Neural crest cell (in vitro differentiated cells): Measurements from ENCODE around the gene ALDH1A3. TPM values are rescaled to one million over a fixed set of nuclear protein-coding genes. Genes with fewer than 3 reads are reported as not detected.

Source experiments
- DNase-seq: peaks from one replicate; pipeline ENCODE4 v3.0.0; 2021; ENCODE audit warnings: low read depth, mixed read lengths, low spot score
- H3K27ac Mint-ChIP-seq: one replicate; pipeline ENCODE4 v1.8.0; 2021; ENCODE audit warnings: mild to moderate bottlenecking, mixed read lengths; ENCODE audit not compliant: unreplicated experiment
- H3K27me3 Mint-ChIP-seq: 2 replicates; pipeline ENCODE4 v1.8.0; 2021; ENCODE audit warnings: low read depth, mild to moderate bottlenecking, mixed read lengths
- H3K36me3 Mint-ChIP-seq: 2 replicates; pipeline ENCODE4 v1.8.0; 2021; ENCODE audit warnings: low read depth, mild to moderate bottlenecking, mixed read lengths
- H3K4me1 Mint-ChIP-seq: 2 replicates; pipeline ENCODE4 v1.8.0; 2021; ENCODE audit warnings: mixed read lengths
- H3K4me3 Mint-ChIP-seq: one replicate; pipeline ENCODE4 v1.8.0; 2021; ENCODE audit warnings: mild to moderate bottlenecking, mixed read lengths
- H3K9me3 Mint-ChIP-seq: 2 replicates; pipeline ENCODE4 v1.8.0; 2021; ENCODE audit warnings: mixed read lengths
- CTCF ChIP-seq: fragments of 200-600 bp; sonication (generic); conservative IDR thresholded peaks from 2 replicates; pipeline ENCODE4 v1.5.0; 2021; ENCODE audit warnings: antibody characterized with exemption, mild to moderate bottlenecking
- total RNA-seq: library from RNA; stranded (reverse); gene quantifications from 2 replicates; pipeline ENCODE4 v1.2.1, GENCODE V29; 2021

The ALDH1A3 gene
- total RNA-seq, 1 donor from 2014 or later: 8.0 TPM

- H3K4me1 Mint-ChIP-seq: peaks cover 24% of the 10 kb centered on the region
- H3K27ac Mint-ChIP-seq: no peak overlapping the region
- no peak for TF ChIP-seq CTCF
- no peaks in the 10 kb centered on the region for H3K9me3 Mint-ChIP-seq
- H3K4me3 Mint-ChIP-seq: no peak overlapping the region
- no peak for DNase-seq
- H3K36me3 Mint-ChIP-seq: peaks cover 4% of the 10 kb centered on the region
- H3K27me3 Mint-ChIP-seq: peaks cover 5% of the 10 kb centered on the region
Measured at GRCh38 chr15:100901702-100902435, 22.2 kb downstream of the ALDH1A3 start.

DNA sequence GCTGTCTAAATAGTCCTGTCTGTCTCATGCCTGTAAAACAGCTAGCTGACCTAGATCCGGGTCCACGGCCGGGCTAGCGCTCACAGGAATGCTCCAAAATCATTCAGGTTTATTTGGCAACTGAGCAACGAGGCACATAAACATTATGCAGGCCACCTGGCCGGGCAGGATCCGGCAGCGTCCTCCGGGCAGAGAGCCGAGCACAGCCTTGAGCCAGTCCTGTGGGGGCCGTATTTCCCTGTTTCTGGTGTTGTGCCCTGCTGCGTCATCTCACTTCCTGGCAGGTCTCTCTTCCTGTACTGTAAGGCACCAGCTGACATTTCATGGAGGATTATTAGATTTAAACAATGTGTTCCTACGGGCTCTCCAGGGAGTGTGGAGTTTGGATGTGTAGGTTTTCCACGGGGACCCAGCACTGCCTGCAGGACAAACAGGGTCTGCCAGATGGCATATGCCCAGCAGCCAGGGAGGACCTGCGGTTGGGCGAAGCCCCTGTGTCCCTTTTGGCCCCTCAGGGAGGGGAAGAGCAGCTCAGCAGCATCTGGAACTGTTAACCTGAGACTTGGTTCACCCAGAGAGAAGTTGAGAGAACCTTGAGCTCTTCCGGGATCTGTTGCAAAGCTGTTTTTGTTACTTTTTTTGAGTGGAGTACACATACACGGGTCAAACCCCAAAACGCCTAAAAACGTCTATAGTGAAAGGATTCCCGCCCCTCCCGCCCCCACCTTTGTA lies 23.0 kb downstream of the ALDH1A3 start:
- no peaks in the 10 kb centered on the region for H3K9me3 Mint-ChIP-seq
- H3K27ac Mint-ChIP-seq: no peak overlapping the region
- H3K4me3 Mint-ChIP-seq: no peak overlapping the region
- no peak for DNase-seq
- TF ChIP-seq CTCF: no peak
- H3K4me1 Mint-ChIP-seq: peaks cover 24% of the 10 kb centered on the region
- H3K36me3 Mint-ChIP-seq: peaks cover 4% of the 10 kb centered on the region
- peaks cover 3% of the 10 kb centered on the region for H3K27me3 Mint-ChIP-seq

DNA sequence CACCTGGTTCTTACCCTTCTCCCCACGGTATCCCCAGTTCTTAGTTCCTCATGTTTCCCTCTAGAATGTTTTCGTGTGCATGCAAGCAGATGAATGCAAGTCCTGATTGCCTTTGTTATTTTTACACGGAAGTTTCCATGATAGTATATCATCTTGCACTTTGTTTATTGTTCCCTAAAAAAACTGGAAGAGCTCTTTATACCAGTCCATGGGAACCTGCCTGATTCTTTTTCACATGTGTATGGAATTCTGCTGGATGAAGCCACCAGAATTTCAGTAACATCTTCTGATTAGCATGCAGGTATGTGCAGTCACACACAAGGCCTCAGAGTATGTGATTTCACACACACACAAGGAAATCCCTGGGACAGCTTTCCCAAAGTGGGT lies 23.5 kb downstream of the ALDH1A3 start:
- TF ChIP-seq CTCF: no peak
- Mint-ChIP-seq H3K4me1 (peaks cover 24% of the 10 kb centered on the region), H3K27me3 (peaks cover 3% of the 10 kb centered on the region), H3K27ac (no peak overlapping the region), H3K9me3 (no peaks in the 10 kb centered on the region), H3K4me3 (no peak overlapping the region), H3K36me3 (peaks cover 4% of the 10 kb centered on the region)
- no peak for DNase-seq

GRCh38 chr15:100905850-100906249 lies 26.2 kb downstream of the ALDH1A3 start:
- DNase-seq: no peak
- Mint-ChIP-seq H3K27me3 (no peaks in the 10 kb centered on the region), H3K4me3 (no peak overlapping the region), H3K9me3 (no peaks in the 10 kb centered on the region), H3K4me1 (peaks cover 13% of the 10 kb centered on the region), H3K27ac (no peak overlapping the region), H3K36me3 (peaks cover 4% of the 10 kb centered on the region)
- TF ChIP-seq CTCF: no peak

DNA sequence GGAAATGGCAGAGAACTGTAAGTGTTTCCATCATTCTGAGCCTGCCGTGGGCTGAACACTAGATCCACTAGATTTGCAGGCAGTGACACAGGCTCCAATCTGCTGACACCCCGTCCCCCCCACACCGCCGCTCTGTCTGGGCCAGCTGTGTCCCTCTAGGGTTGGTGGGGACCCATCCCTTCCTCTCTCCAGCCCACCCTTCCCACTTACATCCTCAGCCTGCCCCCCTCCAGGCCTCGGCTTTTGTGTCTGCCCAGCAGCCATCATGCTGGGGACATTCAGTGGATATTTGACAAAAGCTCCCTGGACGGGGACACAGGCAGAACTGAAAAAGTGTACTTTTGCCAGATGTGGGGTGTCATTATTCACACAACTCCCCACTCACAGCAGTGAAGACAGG lies 28.8 kb downstream of the ALDH1A3 start:
- TF ChIP-seq CTCF: no peak
- Mint-ChIP-seq H3K4me3 (no peak overlapping the region), H3K9me3 (peaks cover 2% of the 10 kb centered on the region), H3K27ac (no peak overlapping the region), H3K27me3 (peaks cover 6% of the 10 kb centered on the region), H3K4me1 (no peaks in the 10 kb centered on the region), H3K36me3 (peaks cover 6% of the 10 kb centered on the region)
- DNase-seq: no peak
